SK-N-MC (cell line): ENCODE measurements around the gene MINDY3.

Experiments
- DNase-seq: peaks from one replicate; pipeline ENCODE4 v3.0.0-alpha.2; 2011; ENCODE audit warnings: low read depth, low spot score
- H3K27ac ChIP-seq: fragments of 200-600 bp; sonication (generic); 2 replicates; pipeline ENCODE4 v1.5.1; 2016; ENCODE audit warnings: mixed run types
- H3K36me3 ChIP-seq: fragments of 200-600 bp; sonication (generic); 2 replicates; pipeline ENCODE4 v1.6.1; 2017; ENCODE audit warnings: antibody characterized with exemption, low read length, mixed read lengths; ENCODE audit not compliant: insufficient read depth
- H3K4me3 ChIP-seq: fragments of 200-600 bp; sonication (generic); 2 replicates; pipeline ENCODE4 v1.5.1; 2016
- H3K9ac ChIP-seq: fragments of 200-600 bp; sonication (generic); 2 replicates; pipeline ENCODE4 v1.8.0; 2017; ENCODE audit warnings: mixed run types, mixed read lengths; ENCODE audit not compliant: insufficient read length
- H3K9me3 ChIP-seq: fragments of 200-600 bp; sonication (generic); 2 replicates; pipeline ENCODE4 v1.6.1; 2017; ENCODE audit warnings: low read depth, mild to moderate bottlenecking, antibody characterized with exemption, low read length, moderate library complexity, mixed read lengths
- EZH2 ChIP-seq: fragments of 200-600 bp; sonication (generic); IDR thresholded peaks from one replicate; pipeline ENCODE4 v1.6.1; 2017; ENCODE audit warnings: antibody characterized with exemption
- FOXP2 ChIP-seq: optimal IDR thresholded peaks from 2 replicates; pipeline ENCODE3; 2011; ENCODE audit warnings: mild to moderate bottlenecking, moderate library complexity; ENCODE audit not compliant: insufficient read depth; ENCODE audit errors: extremely low read length, control extremely low read depth
- POLR2AphosphoS5 ChIP-seq: IDR thresholded peaks from 2 replicates; pipeline ENCODE4 v1.6.1; 2012; ENCODE audit warnings: mild to moderate bottlenecking, low read depth, low read length, borderline replicate concordance

Gene MINDY3

GRCh38 chr10:15743443-15743842, 116.9 kb downstream of the MINDY3 start:
- no peak for TF ChIP-seq POLR2AphosphoS5
- TF ChIP-seq FOXP2 = no peak
- no peak for TF ChIP-seq EZH2
- Histone ChIP-seq H3K9ac (no peak overlapping the region), H3K9me3 (no peaks in the 10 kb centered on the region)

DNA sequence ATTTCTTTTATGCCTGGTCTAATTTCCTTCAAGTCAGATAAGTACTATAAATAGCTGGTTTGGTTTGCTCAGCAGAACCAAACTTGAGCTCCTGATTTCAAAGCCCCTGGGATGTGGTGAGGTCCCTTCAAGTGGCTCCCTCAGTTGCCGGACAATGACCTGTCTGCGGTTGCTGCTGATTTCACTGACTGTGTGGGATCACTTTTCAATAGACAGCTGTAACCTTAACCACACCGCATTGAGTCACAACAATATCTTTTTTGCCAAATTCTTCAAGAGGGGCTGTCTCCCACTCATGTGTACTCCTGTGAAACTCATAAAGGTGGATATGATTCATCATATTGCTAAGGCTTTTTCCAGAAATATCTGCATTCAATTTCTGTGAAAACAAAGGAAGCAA, 117.5 kb downstream of the MINDY3 start:
- Histone ChIP-seq H3K9ac (no peak overlapping the region), H3K36me3 (no peaks in the 10 kb centered on the region), H3K4me3 (no peak overlapping the region), H3K27ac (no peak overlapping the region), H3K9me3 (no peaks in the 10 kb centered on the region)
- TF ChIP-seq EZH2 (no peak), POLR2AphosphoS5 (no peak), FOXP2 (no peak)
- DNase-seq = no peak

More at GRCh38 chr10:15743443-15743842, 116.9 kb downstream of the MINDY3 start:
- Histone ChIP-seq H3K36me3 (no peaks in the 10 kb centered on the region), H3K27ac (no peak overlapping the region), H3K4me3 (no peak overlapping the region)
- DNase-seq = no peak

GRCh38 chr10:15742102-15742501, 118.2 kb downstream of the MINDY3 start:
- no peaks in the 10 kb centered on the region for H3K36me3 ChIP-seq
- H3K27ac ChIP-seq = no peak overlapping the region
- no peak overlapping the region for H3K4me3 ChIP-seq
- no peaks in the 10 kb centered on the region for H3K9me3 ChIP-seq
- DNase-seq = no peak
- no peak for TF ChIP-seq FOXP2
- no peak for TF ChIP-seq POLR2AphosphoS5
- no peak for TF ChIP-seq EZH2
- no peak overlapping the region for H3K9ac ChIP-seq

- H3K36me3 ChIP-seq = no peaks in the 10 kb centered on the region
- no peaks in the 10 kb centered on the region for H3K9me3 ChIP-seq
- no peak overlapping the region for H3K4me3 ChIP-seq
- no peak for TF ChIP-seq EZH2
- no peak for TF ChIP-seq FOXP2
- no peak for TF ChIP-seq POLR2AphosphoS5
- DNase-seq = no peak
- H3K9ac ChIP-seq = no peak overlapping the region
- no peak overlapping the region for H3K27ac ChIP-seq
These were observed 118.7 kb downstream of the MINDY3 start for GRCh38 chr10:15741581-15741980.

DNA sequence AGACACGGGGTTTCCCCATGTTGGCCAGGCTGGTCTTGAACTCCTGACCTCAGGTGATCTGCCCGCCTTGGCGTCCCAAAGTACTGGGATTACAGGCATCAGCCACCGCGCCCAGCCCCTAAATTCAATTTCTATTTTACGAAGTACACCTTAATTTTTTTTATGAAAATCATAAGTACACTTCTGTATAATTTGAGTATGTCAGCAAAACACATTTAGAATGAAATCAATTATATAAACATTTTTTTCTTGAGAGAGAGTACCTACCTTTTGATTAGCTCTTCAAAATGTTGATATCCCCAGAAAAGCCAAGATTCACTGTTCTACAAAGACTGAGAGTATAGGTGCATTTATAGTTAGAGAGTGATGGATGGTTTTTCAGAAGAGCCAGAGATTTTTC, 120.0 kb downstream of the MINDY3 start:
- DNase-seq = no peak
- H3K4me3 ChIP-seq = no peak overlapping the region
- no peak overlapping the region for H3K27ac ChIP-seq
- H3K36me3 ChIP-seq = no peaks in the 10 kb centered on the region
- no peak overlapping the region for H3K9ac ChIP-seq
- no peaks in the 10 kb centered on the region for H3K9me3 ChIP-seq
- no peak for TF ChIP-seq POLR2AphosphoS5
- TF ChIP-seq EZH2 = no peak
- TF ChIP-seq FOXP2 = no peak

DNA sequence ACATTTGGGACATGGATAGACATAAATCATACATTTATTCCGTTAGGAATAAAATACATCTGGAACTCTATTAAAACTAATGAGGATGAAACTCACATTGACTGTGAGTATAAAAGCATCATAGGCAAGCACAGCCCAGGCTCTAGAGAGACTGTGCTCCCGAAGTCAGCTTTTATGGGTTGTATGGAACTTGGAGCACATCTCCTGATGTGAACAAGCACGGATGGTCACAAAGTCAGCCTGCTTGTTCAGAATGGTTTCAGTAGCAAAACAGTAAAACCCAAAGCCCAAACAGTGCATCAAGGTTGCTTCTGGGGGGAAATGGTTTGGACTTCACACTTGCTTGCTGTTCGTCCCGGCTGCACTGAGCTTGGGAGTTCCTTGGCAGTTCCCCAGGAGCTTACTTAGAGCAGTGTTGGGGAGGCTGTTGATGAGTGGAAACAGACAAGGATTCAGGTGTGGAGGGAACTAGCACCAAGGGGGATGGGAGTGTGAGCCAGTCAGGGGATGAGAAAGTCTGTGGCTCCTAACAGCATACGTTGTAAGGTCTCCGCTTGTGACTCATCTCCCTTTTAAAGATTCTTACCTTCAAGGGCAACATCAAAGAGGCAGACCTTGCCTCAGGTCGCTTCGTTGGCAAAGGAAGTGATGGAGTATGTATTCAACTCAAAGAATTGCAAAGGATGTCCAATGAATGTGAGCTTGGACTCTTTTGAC, 120.9 kb downstream of the MINDY3 start:
- Histone ChIP-seq H3K36me3 (no peaks in the 10 kb centered on the region), H3K4me3 (no peak overlapping the region), H3K9ac (no peak overlapping the region), H3K9me3 (no peaks in the 10 kb centered on the region), H3K27ac (no peak overlapping the region)
- no peak for TF ChIP-seq EZH2
- TF ChIP-seq POLR2AphosphoS5 = no peak
- TF ChIP-seq FOXP2 = no peak
- no peak for DNase-seq

DNA sequence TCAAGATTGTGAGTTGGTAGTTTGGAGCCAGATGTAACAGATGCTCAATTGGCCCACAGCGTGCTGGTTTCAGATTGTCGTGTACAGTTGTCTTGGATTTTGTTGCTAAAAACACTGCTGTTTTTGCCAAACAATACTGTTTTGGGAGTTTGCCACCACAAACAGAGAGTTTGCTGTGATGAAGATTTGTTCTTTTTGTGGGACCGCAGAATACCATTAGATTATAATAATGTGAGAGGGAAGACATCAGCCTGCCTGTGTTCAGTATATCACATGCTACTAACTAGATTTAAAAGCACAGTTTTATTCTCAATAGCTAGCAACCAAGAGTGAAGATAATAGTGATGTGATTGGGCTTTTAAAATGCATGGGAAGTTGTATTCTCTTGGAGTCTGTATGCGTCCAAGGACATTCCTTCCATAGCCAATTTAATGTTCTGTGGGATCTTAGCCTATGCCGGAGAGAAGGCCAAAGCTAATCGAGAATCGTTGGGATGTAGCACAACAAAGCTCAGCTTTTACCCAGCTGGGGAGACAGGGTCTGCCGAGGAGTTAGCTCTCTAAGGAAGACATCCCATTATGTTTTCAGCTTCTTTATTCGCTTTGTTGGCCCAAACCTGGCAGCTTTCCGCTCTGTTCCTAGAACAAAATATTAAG, 121.9 kb downstream of the MINDY3 start:
- Histone ChIP-seq H3K36me3 (no peaks in the 10 kb centered on the region), H3K27ac (no peak overlapping the region), H3K9ac (no peak overlapping the region), H3K9me3 (no peaks in the 10 kb centered on the region), H3K4me3 (no peak overlapping the region)
- TF ChIP-seq POLR2AphosphoS5 (no peak), FOXP2 (no peak), EZH2 (no peak)
- DNase-seq = no peak

GRCh38 chr10:15737656-15738055, 122.7 kb downstream of the MINDY3 start:
- no peak for DNase-seq
- no peak overlapping the region for H3K9ac ChIP-seq
- H3K36me3 ChIP-seq = no peaks in the 10 kb centered on the region
- TF ChIP-seq POLR2AphosphoS5 = no peak
- no peak for TF ChIP-seq FOXP2
- no peak for TF ChIP-seq EZH2
- H3K27ac ChIP-seq = no peak overlapping the region
- no peaks in the 10 kb centered on the region for H3K9me3 ChIP-seq
- no peak overlapping the region for H3K4me3 ChIP-seq
